Karpas-422 (cell line): Measurements from ENCODE around the gene TAOK1. TPM values are rescaled to one million over a fixed set of nuclear protein-coding genes. Genes with fewer than 3 reads are reported as not detected.

Source experiments
- DNase-seq: peaks from one replicate; pipeline ENCODE4 v3.0.0-alpha.2; 2015
- H2AFZ ChIP-seq: fragments of 200-600 bp; sonication (generic); 2 replicates; pipeline ENCODE4 v1.6.1; 2014; ENCODE audit warnings: antibody characterized with exemption, low read length, mixed read lengths
- H3K27ac ChIP-seq: fragments of 200-600 bp; sonication (generic); 2 replicates; pipeline ENCODE4 v1.5.1; 2014; ENCODE audit warnings: mild to moderate bottlenecking, low read length, moderate library complexity
- H3K27me3 ChIP-seq: fragments of 200-600 bp; sonication (generic); 2 replicates; pipeline ENCODE4 v1.6.1; 2014; ENCODE audit warnings: low read length, mixed read lengths
- H3K36me3 ChIP-seq: fragments of 200-600 bp; sonication (generic); 2 replicates; pipeline ENCODE4 v1.6.1; 2014; ENCODE audit warnings: low read length, mixed read lengths; ENCODE audit not compliant: insufficient read depth
- H3K4me1 ChIP-seq: fragments of 200-600 bp; sonication (generic); 2 replicates; pipeline ENCODE4 v1.6.1; 2014; ENCODE audit warnings: mild to moderate bottlenecking, low read length, mixed read lengths
- H3K4me2 ChIP-seq: fragments of 200-600 bp; sonication (generic); 2 replicates; pipeline ENCODE4 v1.6.1; 2014; ENCODE audit warnings: low read length, low read depth, mild to moderate bottlenecking; ENCODE audit not compliant: poor library complexity, severe bottlenecking
- H3K4me3 ChIP-seq: fragments of 200-600 bp; sonication (generic); 2 replicates; pipeline ENCODE4 v1.5.1; 2014; ENCODE audit warnings: mild to moderate bottlenecking, antibody characterized with exemption, low read length, mixed read lengths
- H3K79me2 ChIP-seq: fragments of 200-600 bp; sonication (generic); 2 replicates; pipeline ENCODE4 v1.6.1; 2014; ENCODE audit warnings: mild to moderate bottlenecking, low read length, mixed read lengths
- H3K9ac ChIP-seq: fragments of 200-600 bp; sonication (generic); 2 replicates; pipeline ENCODE4 v1.6.0; 2014; ENCODE audit warnings: low read length
- H3K9me2 ChIP-seq: fragments of 200-600 bp; sonication (generic), shearing (Covaris generic); replicated peaks from 2 replicates; pipeline ENCODE4 v1.6.0; 2014; ENCODE audit warnings: mild to moderate bottlenecking, low read length, moderate library complexity; ENCODE audit not compliant: insufficient read depth
- H3K9me3 ChIP-seq: fragments of 300-700, 200-600 bp; sonication (generic); 2 replicates; pipeline ENCODE4 v1.6.1; 2014; ENCODE audit warnings: low read length, mixed read lengths
- H4K20me1 ChIP-seq: fragments of 200-600 bp; sonication (generic); 2 replicates; pipeline ENCODE4 v1.6.1; 2014; ENCODE audit warnings: mild to moderate bottlenecking, antibody characterized with exemption, low read length, low read depth; ENCODE audit not compliant: insufficient read depth
- total RNA-seq: library from RNA; depleted of rRNA; stranded (reverse); fragments of >200 nt; shearing (Covaris generic); gene quantifications from 2 replicates; pipeline ENCODE4 v1.2.3, GENCODE V29; 2014; ENCODE audit warnings: low replicate concordance

Gene TAOK1
- total RNA-seq, 1 experiment from 2014 or later: 39.6 TPM

GRCh38 chr17:29577385-29578211, 187.4 kb downstream of the TAOK1 start:
- Histone ChIP-seq H3K36me3 (peaks cover 18% of the 10 kb centered on the region), H3K9ac (no peak overlapping the region)

DNA sequence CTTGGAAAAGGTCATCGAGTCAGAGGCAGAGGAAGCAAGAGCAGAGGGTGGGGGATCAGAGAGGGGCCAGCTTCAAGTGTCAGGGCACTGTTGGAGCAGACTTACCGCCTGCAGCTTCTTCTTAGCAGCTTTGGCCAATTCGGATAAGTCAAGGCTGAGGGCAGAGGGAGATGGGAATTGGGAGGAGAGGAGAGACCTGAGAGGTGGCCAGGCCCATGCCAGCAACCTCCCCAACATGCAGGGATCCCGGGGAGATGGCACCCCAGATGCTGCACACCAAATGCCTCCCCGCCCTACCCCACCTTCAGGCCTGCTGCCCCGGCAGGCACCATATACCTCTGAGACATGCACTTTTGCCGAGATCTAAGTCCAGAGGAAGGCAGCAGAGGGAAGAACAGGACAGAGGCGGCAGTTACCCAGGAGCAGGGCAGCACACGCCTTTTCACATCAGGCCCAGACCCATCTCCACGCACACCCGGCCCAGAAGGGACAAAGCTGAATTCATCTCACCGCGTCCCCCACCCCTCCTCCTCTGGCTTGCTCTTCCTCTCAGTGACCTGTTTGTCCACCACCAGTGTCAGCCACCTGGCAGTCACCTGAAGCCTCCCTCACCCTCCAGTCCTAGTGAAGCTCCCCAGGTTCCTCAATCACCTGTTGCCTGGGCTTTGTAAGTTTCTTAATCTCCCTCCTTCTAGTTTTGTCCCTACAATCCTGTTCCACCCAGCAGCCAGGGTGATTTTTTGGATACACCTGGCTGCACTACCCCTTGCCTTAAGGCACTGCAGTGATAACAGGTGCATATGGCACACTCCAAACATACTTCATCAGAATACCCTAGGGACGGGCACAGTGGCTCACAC, 188.7 kb downstream of the TAOK1 start:
- H4K20me1 ChIP-seq: no peaks in the 10 kb centered on the region
- no peak for DNase-seq
- H3K4me2 ChIP-seq: no peak overlapping the region
- no peak overlapping the region for H3K4me3 ChIP-seq
- H3K36me3 ChIP-seq: peaks cover 28% of the 10 kb centered on the region
- H3K27me3 ChIP-seq: no peaks in the 10 kb centered on the region
- no peak overlapping the region for H3K27ac ChIP-seq
- no peaks in the 10 kb centered on the region for H3K9me2 ChIP-seq
- H3K4me1 ChIP-seq: peaks cover 14% of the 10 kb centered on the region
- no peaks in the 10 kb centered on the region; the same call in 1 of the 2 replicates for H3K9me3 ChIP-seq
- no peak overlapping the region for H2AFZ ChIP-seq
- H3K9ac ChIP-seq: no peak overlapping the region
- H3K79me2 ChIP-seq: peaks cover 20% of the 10 kb centered on the region

More at GRCh38 chr17:29577385-29578211, 187.4 kb downstream of the TAOK1 start:
- Histone ChIP-seq H3K79me2 (peaks cover 8% of the 10 kb centered on the region; the same call in 1 of the 2 replicates), H3K4me2 (no peak overlapping the region), H3K9me2 (no peaks in the 10 kb centered on the region), H3K4me1 (peaks cover 14% of the 10 kb centered on the region), H3K9me3 (no peaks in the 10 kb centered on the region), H3K27me3 (no peaks in the 10 kb centered on the region), H2AFZ (no peak overlapping the region), H4K20me1 (no peaks in the 10 kb centered on the region), H3K27ac (no peak overlapping the region), H3K4me3 (no peak overlapping the region)
- no peak for DNase-seq

DNA sequence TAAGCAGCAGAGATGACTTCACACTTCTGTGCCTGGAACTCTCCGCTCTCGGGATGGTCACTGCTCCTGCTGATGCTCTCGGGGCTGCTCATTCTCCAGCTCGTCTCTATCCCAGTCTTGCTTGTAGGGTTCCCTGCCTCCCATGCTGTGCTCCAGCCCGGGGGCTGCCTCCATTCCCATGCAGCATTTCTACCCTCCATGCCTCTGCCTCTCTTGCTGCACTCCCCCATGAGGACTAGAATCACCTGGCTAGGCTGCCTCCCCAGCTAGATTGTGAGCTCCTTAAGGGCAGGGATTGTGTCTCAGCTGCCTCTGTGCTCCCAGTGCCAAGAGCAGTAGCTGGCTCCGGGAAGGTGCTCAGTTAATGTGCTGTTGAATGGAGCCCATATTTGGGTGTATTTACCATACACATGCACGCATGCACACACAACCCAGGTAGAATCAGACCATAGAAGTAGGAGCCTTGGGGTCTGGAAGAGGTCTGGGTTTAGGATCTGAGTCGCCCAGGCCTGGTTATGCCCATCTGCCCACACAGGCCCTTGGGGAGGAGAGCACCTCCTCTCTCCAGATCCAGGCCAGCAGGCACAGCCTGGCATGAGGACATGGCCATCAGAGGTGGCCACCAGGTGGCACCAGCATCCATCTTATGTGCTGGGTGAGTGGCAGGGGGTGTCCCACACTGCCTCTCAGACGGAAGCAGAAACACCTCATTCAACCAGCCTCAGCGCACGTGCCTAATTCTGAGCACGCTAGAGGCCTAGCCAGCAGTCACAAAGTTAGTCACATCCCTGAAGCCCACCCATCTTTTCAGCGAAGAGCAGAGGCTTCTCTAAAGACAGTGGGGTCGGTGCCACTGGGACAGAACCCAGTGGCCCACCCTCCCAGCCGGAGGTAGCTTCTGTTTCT, 190.0 kb downstream of the TAOK1 start:
- H3K27me3 ChIP-seq: no peaks in the 10 kb centered on the region
- H3K4me1 ChIP-seq: peaks cover 20% of the 10 kb centered on the region
- peak overlapping the region; percentile 47; the same call in 1 of the 2 replicates for H3K9ac ChIP-seq
- peaks cover 33% of the 10 kb centered on the region for H3K79me2 ChIP-seq
- H4K20me1 ChIP-seq: no peaks in the 10 kb centered on the region
- DNase-seq: peak; percentile 95
- H3K4me2 ChIP-seq: no peak overlapping the region
- H3K4me3 ChIP-seq: no peak overlapping the region
- no peak overlapping the region for H2AFZ ChIP-seq
- no peaks in the 10 kb centered on the region for H3K9me2 ChIP-seq
- peaks cover 31% of the 10 kb centered on the region for H3K36me3 ChIP-seq
- H3K9me3 ChIP-seq: no peaks in the 10 kb centered on the region; the same call in 1 of the 2 replicates
- peak overlapping the region; percentile 45; the same call in 1 of the 2 replicates for H3K27ac ChIP-seq

- Histone ChIP-seq H3K79me2 (peaks cover 49% of the 10 kb centered on the region), H3K9ac (no peak overlapping the region), H3K36me3 (peaks cover 31% of the 10 kb centered on the region), H2AFZ (no peak overlapping the region), H4K20me1 (no peaks in the 10 kb centered on the region), H3K27ac (no peak overlapping the region), H3K9me2 (no peaks in the 10 kb centered on the region), H3K4me2 (no peak overlapping the region), H3K4me1 (peaks cover 35% of the 10 kb centered on the region), H3K9me3 (no peaks in the 10 kb centered on the region; the same call in 1 of the 2 replicates), H3K4me3 (no peak overlapping the region), H3K27me3 (no peaks in the 10 kb centered on the region)
- DNase-seq: no peak
Observed at GRCh38 chr17:29581583-29582253, 191.6 kb downstream of the TAOK1 start.

DNA sequence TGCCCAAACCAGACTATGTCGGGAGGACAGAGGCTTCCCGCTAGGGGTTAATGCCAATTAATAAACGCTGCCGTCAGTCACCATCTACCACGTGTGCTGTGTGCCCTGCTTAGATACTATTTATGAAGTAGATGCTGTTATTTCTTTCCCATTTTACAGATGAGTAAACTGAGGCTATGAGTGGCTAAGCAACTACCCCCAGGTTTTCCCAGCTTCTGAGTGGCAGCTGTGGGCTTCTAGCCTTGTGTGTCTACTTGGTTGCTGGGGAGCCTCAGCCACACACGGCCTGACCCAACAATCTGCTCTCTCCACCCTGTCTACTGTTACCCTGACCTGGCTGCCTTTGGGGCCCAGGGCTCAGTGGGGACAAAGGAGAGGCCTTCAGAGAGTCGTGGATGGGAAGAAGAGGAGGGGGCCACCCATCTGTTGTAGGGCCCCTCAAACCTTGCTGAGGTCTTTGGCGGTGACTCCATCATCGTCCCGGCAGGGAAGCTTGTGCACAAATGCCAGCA, 192.1 kb downstream of the TAOK1 start:
- Histone ChIP-seq H3K36me3 (peaks cover 31% of the 10 kb centered on the region), H3K79me2 (peaks cover 55% of the 10 kb centered on the region)

GRCh38 chr17:29582772-29583171, 192.6 kb downstream of the TAOK1 start:
- Histone ChIP-seq H3K36me3 (peaks cover 31% of the 10 kb centered on the region), H3K4me1 (peaks cover 45% of the 10 kb centered on the region), H3K27me3 (no peaks in the 10 kb centered on the region), H3K9ac (no peak overlapping the region), H3K4me3 (no peak overlapping the region), H3K9me3 (no peaks in the 10 kb centered on the region; the same call in 1 of the 2 replicates), H4K20me1 (peaks cover under 1% of the 10 kb centered on the region; the same call in 1 of the 2 replicates), H3K27ac (no peak overlapping the region), H3K79me2 (peaks cover 60% of the 10 kb centered on the region), H2AFZ (no peak overlapping the region), H3K9me2 (no peaks in the 10 kb centered on the region), H3K4me2 (no peak overlapping the region)
- DNase-seq: no peak

More for the DNA sequence above, 192.1 kb downstream of the TAOK1 start:
- Histone ChIP-seq H2AFZ (no peak overlapping the region), H3K4me1 (peaks cover 41% of the 10 kb centered on the region), H3K4me2 (no peak overlapping the region), H3K4me3 (no peak overlapping the region), H3K9me3 (no peaks in the 10 kb centered on the region; the same call in 1 of the 2 replicates), H3K27me3 (no peaks in the 10 kb centered on the region), H4K20me1 (no peaks in the 10 kb centered on the region), H3K9ac (no peak overlapping the region), H3K9me2 (no peaks in the 10 kb centered on the region), H3K27ac (no peak overlapping the region)
- no peak for DNase-seq
